RPMI8226 (cell line): ENCODE results near the gene PDZK1IP1.
"Not testable (repeated sequence)": the region's sequence is repeated elsewhere in the genome, so short reads cannot be mapped to it uniquely, and the experiment has no call there.

Experiments used
- DNase-seq: peaks from one replicate; pipeline ENCODE4 v3.0.0-alpha.2; 2015

The PDZK1IP1 gene

DNA sequence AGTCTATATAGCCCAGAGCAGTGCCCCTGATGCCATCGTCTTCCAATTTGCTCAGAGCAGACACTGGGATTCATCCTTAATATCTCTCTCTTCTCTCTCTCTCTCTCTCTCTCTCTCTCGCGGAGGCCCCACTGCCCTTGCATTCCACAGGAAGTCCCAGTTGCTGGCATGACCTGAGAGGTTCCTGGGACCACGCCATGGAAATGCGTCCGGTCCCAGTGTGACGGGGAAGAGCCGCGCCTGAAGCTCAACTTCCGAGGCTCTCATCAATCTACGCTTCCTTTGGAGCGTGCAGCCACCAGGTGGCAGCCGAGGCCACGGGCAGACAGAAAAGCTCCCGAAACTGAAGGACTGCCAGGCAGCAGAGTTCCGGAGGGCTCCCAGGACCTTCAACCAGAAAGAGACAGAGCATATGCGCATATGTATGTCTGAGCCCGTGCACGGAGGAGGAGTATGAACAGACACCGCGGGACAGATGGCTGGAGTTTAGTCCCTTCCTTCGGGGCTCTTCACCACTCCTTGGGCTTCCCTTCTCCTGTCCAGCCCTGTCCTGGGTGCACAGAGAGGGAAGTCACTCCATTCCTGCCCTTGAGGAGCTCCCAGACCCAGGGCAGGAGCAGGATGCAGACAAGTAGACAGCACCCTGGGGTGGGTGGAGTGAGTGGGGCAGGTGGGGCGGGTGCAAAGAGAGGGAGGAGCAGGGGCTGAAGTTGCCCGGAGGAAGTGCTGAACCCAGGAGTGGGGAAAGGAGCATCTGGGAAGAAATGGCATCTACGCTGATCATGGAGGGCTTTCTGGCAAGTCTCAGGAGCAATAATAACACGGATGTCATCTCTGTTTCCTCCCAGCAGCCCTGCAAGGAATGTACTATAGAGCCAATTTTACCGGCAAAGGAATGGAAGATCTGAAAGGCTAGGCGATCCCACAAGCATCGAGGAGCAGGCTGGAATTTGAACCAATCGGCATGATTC, 10.5 kb downstream of the PDZK1IP1 start:
- DNase-seq: peak; percentile 92

DNA sequence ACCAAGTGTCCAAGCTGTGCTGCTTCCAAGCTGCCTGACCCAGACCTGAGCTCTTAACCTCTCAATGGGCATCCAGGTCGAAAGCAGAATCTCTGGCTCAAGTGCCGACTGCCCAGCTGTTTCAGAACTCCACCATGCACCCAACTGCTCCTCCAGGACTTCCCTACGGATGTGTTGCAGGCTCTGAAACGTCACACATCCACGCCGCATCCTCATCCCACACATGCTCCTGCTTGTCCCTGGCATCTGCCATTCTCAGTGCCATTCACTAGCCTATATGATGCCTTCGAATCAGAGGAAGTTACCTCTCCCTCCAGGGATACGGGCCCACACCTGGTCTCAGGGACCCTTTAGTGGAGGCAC, 11.2 kb downstream of the PDZK1IP1 start:
- no peak for DNase-seq

DNA sequence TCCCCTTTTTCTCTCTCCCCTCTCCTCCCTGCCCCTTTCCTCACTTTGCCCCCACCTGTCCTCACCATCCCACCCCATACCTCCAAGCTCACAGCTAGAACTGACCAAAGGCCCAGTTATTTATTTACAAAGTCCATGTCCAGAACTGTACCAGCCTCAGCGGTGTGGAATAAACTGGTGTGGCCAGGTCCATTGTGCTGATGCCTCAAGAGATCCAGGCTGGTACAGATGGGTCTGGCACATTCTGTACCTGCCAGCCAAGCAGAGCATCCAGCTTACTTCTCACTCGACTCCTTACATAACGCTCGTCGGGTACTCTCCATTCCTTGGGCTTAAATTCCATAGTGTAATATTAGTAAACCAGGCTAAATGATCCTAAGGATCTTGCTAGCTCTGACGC, 11.8 kb downstream of the PDZK1IP1 start:
- DNase-seq: no peak

DNA sequence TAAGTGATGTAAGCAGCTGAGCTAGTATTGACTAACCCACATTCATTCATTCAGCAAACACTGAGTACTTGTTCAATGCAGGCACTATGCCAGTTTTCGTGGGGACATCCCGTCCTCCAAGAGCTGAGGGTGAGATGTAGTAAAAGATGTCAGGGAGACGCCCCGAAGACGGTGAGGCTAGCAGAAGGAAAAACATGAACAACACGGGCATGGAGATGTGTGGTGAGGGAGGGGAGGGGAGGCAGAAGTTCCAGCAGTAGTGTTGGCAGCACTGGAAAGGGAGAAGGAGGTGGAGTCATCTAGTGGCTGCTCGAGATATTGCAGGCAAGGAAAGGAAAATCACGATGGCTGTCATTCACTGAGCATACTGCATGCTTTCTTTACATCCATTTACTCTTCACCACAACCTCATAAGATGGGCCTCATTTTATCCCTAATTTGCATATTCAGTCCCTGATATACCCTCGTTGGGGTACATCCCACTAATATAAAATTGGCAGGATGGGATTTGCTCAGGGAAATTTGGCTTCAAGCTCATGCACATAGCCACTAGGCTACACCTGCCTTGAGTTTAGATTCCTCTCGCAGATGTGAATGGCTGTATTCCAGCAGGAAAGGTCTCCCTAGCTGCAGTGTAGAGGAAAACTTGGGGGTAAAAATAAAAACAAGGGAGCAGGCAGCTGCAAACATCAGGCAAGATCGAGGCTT, 14.5 kb downstream of the PDZK1IP1 start:
- DNase-seq: peak; percentile 74

DNA sequence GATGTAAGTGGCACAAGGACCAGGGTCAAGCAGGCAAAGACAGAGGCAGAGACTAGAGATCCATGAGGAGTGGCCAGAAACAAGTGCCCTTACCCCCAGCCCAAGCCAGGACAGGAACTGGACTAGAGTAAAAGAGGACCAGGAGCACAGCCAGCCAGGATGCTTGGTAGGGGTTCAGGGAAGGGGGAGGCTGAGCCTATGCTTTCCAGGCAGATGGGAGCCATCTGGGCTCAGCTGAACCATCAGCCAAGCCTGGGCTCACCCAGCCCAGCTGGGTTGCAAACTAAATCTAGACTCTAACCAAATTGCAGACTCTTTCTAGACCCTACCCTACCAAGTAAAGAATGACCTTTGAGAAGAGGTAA, 15.2 kb downstream of the PDZK1IP1 start:
- no peak for DNase-seq

DNA sequence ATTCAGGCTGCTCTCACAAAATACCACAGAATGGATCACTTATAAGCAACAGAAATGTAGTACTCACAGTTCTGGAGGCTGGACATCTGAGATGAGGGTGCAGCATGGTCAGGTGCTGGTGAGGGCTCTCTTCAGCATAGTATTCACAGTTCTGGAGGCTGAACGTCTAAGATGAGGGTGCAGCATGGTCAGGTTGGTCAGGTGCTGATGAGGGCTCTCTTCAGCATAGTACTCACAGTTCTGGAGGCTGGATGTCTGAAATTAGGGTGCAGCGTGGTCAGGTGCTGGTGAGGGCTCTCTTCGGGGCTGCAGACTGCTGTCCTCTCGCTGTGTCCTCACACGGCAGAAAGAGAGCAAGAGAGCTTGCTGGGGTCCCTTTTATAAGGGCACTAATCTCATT, 17.1 kb downstream of the PDZK1IP1 start:
- DNase-seq: no peak

DNA sequence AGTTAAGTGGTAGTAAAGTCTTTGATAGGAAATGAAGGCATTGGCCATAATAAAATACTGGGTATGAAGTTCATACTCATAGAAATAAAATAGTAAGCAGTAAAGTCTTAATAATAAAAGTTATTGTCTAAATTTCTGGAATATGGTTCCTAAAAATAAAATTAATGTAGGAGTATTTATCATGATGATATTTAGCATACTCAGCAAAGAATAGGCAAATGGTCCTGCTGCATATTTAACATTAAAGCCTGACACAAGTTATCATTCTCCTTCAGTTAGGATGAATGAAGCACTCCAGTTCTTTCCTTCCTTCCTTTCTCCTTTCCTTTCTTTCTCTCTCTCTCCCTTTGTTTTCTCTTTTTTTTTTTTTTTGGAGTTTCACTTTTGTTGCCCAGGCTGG, 25.3 kb downstream of the PDZK1IP1 start:
- DNase-seq: no peak

DNA sequence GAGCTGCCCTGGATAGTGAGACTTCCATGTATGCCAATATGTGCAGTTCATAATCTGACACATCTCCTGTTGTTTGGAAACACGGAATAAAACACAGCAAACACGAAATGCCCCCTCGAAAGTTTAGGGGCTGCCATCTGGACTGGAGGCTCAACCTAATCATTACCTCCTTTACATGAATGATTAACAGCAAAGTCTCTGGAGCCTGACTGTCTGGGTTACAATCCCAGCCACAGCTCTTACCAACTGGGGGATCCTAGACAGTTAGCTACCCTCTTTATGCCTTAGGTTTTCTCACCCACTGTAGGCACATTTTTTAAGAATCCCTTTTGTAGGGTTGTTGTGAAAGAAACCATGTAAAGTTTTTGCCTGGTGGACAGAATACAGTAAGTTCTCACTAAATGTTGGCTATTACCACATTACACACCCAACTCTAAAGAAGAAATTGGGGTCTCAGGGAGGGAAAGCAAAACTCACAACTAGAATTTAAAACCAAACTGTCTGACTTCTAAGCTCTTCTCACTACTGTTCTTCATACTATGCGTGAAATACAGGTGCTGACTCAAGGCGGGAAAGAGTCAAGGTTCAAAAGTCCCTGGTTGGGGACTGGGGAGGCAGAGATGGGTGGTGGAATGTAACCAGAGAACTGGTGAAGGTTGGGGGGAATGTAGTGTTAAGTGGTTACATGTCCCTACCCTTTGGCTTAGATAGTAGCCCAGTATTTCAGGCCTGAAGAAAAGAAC, 28.4 kb downstream of the PDZK1IP1 start:
- DNase-seq: no peak

DNA sequence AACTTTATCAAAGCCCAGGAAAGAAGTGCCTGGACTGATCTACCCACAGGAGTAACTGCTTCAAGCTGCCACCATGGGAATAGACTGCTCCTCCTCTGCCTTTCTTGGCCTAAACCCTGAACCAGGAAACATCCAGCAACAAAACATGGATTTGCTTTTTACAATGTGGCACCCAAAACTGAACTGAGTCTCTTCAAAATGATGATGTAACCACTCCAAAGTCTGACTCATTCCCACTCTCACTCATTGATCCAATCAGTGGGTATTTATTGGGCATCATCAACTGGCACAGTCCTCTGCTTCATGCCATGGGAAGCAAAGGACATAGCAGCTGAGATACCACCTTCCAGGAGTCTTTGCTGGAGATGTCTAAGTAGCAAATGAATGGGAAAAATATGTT, 29.1 kb downstream of the PDZK1IP1 start:
- DNase-seq: no peak

DNA sequence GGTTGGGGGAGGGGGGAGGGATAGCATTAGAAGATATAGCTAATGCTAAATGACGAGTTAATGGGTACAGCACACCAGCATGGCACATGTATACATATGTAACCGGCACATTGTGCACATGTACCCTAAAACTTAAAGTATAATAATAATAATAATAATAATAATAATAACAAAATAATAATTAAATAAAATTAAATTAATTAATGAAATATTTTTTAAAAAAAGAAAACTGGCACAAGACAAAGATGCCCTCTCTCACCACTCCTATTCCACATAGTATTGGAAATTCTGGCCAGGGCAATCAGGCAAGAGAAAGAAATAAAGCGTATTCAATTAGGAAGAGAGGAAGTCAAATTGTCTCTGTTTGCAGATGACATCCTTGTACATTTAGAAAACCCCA, 31.9 kb downstream of the PDZK1IP1 start:
- not testable (repeated sequence) for DNase-seq

DNA sequence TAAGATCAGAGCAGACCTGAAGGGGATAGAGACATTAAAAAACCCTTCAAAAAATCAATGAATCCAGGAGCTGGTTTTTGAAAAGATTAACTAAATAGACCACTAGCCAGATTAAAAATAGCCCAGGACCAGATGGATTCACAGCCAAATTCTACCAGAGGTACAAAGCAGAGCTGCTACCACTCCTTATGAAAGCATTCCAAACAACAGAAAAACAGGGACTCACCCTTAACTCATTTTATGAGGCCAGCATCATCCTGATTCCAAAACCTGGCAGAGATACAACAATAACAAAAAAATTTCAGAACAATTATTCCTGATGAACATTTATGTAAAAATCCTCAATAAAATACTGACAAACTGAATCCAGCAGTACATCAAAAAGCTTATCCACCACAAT, 33.4 kb downstream of the PDZK1IP1 start:
- DNase-seq: not testable (repeated sequence)

DNA sequence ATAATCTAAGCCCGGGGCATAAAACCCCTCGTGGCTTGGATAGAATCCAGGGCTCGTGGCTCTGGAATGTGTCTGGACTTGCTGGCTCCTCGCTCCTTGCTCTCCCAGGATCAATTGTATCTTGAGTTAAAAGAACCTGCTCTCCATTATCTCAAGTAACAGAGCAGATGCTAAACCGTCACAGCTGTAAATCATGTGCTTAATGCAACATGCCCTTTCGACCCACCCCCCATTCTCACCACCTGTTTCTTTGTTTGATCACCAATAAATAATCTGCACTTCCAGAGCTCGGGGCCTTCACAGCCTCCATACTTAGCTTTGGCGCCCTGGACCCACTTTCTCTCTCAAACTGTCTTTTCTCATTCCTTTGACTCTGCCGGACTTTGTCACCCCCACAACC, 40.7 kb downstream of the PDZK1IP1 start:
- DNase-seq: not testable (repeated sequence)

DNA sequence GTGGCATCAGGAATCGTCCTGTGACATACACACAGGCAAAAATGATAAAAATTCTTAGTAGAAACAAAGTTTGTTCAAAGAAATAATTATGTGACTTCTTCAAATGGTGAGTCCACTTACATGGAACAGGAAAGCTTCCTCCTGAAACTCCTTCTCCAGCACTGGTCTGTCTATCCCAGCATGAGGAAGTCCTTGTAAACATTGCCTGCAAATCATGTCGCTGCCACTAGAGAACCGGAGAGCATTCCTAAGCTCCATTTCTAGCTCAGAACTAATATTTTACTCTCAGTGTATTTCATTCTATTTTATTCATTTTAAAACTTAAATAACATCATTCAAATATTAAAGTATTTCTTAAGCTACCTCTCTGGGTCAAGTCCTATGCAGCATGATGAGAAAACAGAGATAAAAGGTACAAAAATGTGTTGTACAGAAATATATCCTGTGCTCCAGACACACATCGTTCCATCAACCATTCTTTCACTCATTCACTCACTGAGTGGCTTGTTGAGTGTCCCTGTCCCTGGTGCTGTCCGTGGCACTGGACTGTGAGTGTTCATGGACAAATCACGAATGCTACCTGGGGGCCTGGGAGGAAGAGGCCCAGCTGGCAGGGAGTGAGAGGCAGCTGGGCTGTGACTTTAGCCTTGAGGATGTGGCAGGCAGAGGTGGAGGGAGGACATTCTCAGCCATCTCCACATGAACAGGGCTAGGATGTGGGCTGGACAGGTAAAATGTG, 42.6 kb downstream of the PDZK1IP1 start:
- no peak for DNase-seq

DNA sequence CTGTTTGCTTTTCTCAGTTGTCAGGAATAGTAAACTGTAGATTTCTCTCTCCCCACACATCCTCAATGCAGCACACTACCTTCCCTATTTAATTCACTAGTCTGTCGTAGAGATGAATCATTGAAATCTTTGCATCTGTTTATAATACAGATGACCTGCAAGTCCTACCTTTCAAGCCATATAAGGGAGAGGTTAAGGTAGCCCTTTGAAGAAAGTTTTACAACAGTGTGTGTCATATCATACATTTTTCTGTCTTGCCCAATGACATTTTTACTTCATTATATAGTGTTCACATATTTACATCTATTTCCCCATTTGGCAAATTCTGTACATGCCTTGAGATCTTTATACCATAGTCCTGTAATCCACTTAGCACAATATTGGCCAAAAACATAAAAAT, 43.3 kb downstream of the PDZK1IP1 start:
- DNase-seq: not testable (repeated sequence)

DNA sequence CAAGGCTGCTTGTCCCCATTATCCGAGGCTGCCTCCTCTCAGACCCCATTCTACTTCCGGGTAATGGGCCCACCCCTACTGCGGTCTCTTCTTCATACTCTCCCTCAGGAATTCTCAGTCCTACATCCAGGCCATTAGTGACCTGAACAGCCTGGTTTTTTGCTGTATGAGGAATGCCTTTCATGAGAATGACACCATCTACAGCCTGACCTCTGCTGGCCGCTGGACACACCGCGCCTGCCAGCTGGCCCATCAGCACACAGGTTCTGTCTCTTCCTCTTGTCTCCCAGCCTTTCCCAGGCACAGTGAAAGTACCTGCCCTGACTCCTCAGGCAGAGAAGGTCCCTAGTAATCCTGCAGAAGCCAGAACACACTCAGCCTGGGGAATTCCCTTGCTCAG, 46.2 kb downstream of the PDZK1IP1 start:
- not testable (repeated sequence) for DNase-seq

DNA sequence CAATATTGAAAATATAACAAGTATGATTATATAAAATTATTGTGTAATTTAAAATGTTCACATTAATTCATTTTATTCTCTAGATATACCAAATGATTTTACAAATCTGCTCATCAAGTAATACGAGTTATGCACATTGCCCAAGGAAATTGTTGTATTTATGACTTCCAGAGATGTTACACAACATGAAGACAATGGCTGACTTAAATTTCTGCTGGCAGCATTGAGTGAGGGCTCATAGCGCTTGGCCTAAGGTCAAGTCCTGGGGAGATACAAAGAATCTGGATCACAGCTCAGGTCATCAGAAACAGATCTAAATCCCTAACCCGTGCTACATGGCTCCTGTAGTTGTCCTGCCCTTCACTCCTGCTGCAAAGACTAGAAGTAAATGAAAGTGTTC, 49.5 kb downstream of the PDZK1IP1 start:
- DNase-seq: not testable (repeated sequence)

DNA sequence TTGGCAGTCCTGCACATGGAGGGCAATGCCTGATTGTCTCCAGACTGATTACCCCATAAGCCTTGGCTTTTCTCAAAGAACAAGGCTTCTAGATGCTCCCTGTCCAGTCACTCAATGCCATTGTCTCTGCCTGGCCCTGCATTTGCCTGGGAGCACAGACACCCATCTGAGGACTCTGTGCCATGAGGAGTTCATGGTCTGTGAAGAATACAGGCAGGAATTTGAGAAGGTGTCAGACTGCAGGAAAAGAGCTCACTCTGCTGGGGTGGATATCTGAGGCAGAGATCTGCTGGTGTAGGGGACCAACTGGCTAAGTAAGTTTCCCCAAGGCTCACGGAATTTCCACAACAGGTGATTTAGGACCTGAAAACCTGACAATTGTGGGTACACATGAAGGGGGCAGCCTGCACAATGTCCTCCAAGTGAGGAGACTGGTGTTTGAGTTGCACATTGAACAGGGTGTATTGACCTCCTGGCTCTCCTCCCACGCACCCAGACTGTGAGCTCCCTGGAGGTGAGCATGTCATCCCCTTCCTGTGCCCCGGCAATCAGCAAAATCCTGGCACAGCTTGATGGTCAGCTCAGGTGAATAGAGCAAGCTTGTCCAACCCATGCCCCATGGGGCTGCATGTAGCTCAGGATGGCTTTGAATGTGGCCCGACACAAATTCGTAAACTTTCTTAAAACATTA, 51.8 kb downstream of the PDZK1IP1 start:
- no peak for DNase-seq

DNA sequence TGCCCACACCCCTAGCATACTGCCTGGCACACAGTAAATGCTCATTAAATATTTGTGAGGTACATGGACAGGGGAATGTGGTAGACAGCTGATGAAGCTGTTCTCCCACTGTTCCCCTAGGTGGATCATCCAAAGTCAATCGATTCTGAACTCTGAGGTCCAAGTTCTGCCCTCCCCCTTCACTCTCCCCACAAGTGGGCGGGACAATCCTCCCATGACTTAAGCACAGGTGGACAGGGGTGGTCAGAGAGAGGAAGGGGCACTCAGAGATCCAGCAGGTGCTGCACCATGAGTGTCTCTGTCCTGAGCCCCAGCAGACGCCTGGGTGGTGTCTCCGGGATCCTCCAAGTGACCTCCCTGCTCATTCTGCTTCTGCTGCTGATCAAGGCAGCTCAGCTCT, 52.6 kb downstream of the PDZK1IP1 start, which contains the start of gene CYP4A22:
CYP4A22 (plus strand) TSS at position 244 of the 400 bp plus-strand sequence; CDS start at position 289, 45 bp downstream.
- DNase-seq: no peak
